HCT116 (cell line): ENCODE results near the gene BCL2L11. TPM values are rescaled to one million over a fixed set of nuclear protein-coding genes. Genes with fewer than 3 reads are reported as not detected.

ENCODE experiments used
- ATAC-seq: fragments of 200-7000 bp; cut with Tn5 transposase; 2 replicates; pipeline ENCODE4 v1.9.1; 2020; ENCODE audit warnings: mild to moderate bottlenecking, moderate library complexity
- BruUV-seq: library from RNA; stranded (reverse); fragments of 400-500 nt; replicated peaks from 2 replicates; lab custom pipeline; 2021; lab: Mats Ljungman, UMichigan
- CTCF ChIA-PET: fragments of 300-600 bp; sonication (Branson Sonifier 250); formaldehyde crosslinking; loops from one replicate; lab custom pipeline; 2021; ENCODE audit warnings: antibody characterized with exemption; lab: Charles Lee
- POLR2A ChIA-PET: fragments of 300-600, 350-600 bp; sonication (Branson Sonifier 250); formaldehyde crosslinking; loops from one replicate; lab custom pipeline; 2021; ENCODE audit warnings: antibody characterized with exemption; lab: Charles Lee
- RAD21 ChIA-PET, 2 experiments: fragments of 300-600 bp; sonication (Branson Sonifier 250); formaldehyde crosslinking; loops; one replicate each; lab custom pipeline; 2023; ENCODE audit warnings: low total read pairs in 2 of 2; ENCODE audit not compliant: uncharacterized antibody in 2 of 2, unreplicated experiment in 2 of 2, low non-redundant PET in 1 of 2; lab: Charles Lee
- DNase-seq: peaks from one replicate; pipeline ENCODE4 v3.0.0-alpha.2; 2010; ENCODE audit warnings: low read depth, low spot score
- H2AFZ ChIP-seq: fragments of 200-600 bp; shearing (Covaris generic), sonication (generic); 2 replicates; pipeline ENCODE4 v1.6.1; 2017; ENCODE audit warnings: low read depth, mixed run types, mixed read lengths, antibody characterized with exemption, low read length; ENCODE audit not compliant: poor library complexity, severe bottlenecking
- H3K27ac ChIP-seq: 2 replicates; pipeline ENCODE4 v1.5.1; 2012; ENCODE audit warnings: low read depth, low read length
- H3K27me3 ChIP-seq: fragments of 200-600 bp; sonication (generic); 2 replicates; pipeline ENCODE4 v1.6.1; 2016; ENCODE audit warnings: mixed run types, low read length, mixed read lengths; ENCODE audit not compliant: insufficient read depth
- H3K36me3 ChIP-seq, 2 experiments: fragments of 200-500 bp in 1 of 2; fragments of 200-600 bp in 1 of 2; sonication (Bioruptor generic) in 1 of 2; sonication (generic) in 1 of 2; 2 replicates each; pipeline versions ENCODE4 v1.5.1 to v1.6.1; 2014 to 2016; ENCODE audit warnings: low read length in 2 of 2, inconsistent platforms in 1 of 2, mixed read lengths in 1 of 2, mixed run types in 1 of 2; ENCODE audit not compliant: insufficient read depth in 2 of 2, control insufficient read depth in 1 of 2
- H3K4me1 ChIP-seq, 2 experiments: fragments of 200-600 bp in 1 of 2; sonication (generic) in 1 of 2; 2 replicates each; pipeline versions ENCODE4 v1.5.1 to v1.6.1; 2012 to 2017; ENCODE audit warnings: low read length in 2 of 2, inconsistent platforms in 1 of 2, mild to moderate bottlenecking in 1 of 2, mixed read lengths in 1 of 2, mixed run types in 1 of 2, moderate library complexity in 1 of 2; ENCODE audit not compliant: insufficient read depth in 2 of 2, control insufficient read depth in 1 of 2
- H3K4me2 ChIP-seq: fragments of 200-600 bp; sonication (generic); 2 replicates; pipeline ENCODE4 v1.6.1; 2017; ENCODE audit warnings: mixed run types, low read length, mixed read lengths
- H3K4me3 ChIP-seq, 2 experiments: fragments of 200-600 bp in 1 of 2; sonication (generic) in 1 of 2; replicated peaks in 1 of 2; 2 replicates each; pipeline ENCODE4 v1.5.1; 2011 to 2016; ENCODE audit warnings: low read length in 2 of 2, control low read depth in 1 of 2, low read depth in 1 of 2, mild to moderate bottlenecking in 1 of 2, mixed read lengths in 1 of 2, mixed run types in 1 of 2
- H3K79me2 ChIP-seq: fragments of 200-600 bp; sonication (generic); 2 replicates; pipeline ENCODE4 v1.6.1; 2017; ENCODE audit warnings: mild to moderate bottlenecking, mixed run types, low read length, moderate library complexity, mixed read lengths; ENCODE audit not compliant: insufficient read depth
- H3K9ac ChIP-seq: fragments of 200-600 bp; sonication (generic); 2 replicates; pipeline ENCODE4 v1.6.1; 2016; ENCODE audit warnings: low read length, mixed read lengths
- H3K9me2 ChIP-seq: fragments of 200-600 bp; sonication (generic), shearing (Covaris generic); 2 replicates; pipeline ENCODE4 v1.6.1; 2017; ENCODE audit warnings: mixed run types, mild to moderate bottlenecking, moderate library complexity; ENCODE audit not compliant: insufficient read depth
- H3K9me3 ChIP-seq, 2 experiments: fragments of 200-500 bp in 1 of 2; fragments of 200-600 bp in 1 of 2; sonication (Bioruptor generic) in 1 of 2; sonication (generic) in 1 of 2; 2 replicates each; pipeline ENCODE4 v1.6.1; 2014 to 2017; ENCODE audit warnings: low read length in 2 of 2, mixed read lengths in 2 of 2, inconsistent platforms in 1 of 2, low read depth in 1 of 2, mild to moderate bottlenecking in 1 of 2, mixed run types in 1 of 2, moderate library complexity in 1 of 2; ENCODE audit not compliant: control insufficient read depth in 1 of 2, insufficient read depth in 1 of 2
- H4K20me1 ChIP-seq: fragments of 200-600 bp; sonication (generic), shearing (Covaris generic); 2 replicates; pipeline ENCODE4 v1.6.1; 2017; ENCODE audit warnings: mixed run types, mild to moderate bottlenecking, moderate library complexity; ENCODE audit not compliant: insufficient read depth
- ATF3 ChIP-seq: IDR thresholded peaks from 2 replicates; pipeline ENCODE4 v1.6.1; 2012
- CEBPB ChIP-seq: IDR thresholded peaks from 2 replicates; pipeline ENCODE4 v1.6.1; 2012; ENCODE audit warnings: low read depth
- CTCF ChIP-seq, 3 experiments: fragments of 200-600 bp in 1 of 3; sonication (generic) in 1 of 3; IDR thresholded peaks in 2 of 3; conservative IDR thresholded peaks in 1 of 3; 2 replicates each; pipeline ENCODE4 v1.5.1; 2012 to 2017; ENCODE audit warnings: low read depth in 2 of 3, low read length in 2 of 3, antibody characterized with exemption in 1 of 3, borderline replicate concordance in 1 of 3, control low read depth in 1 of 3, mild to moderate bottlenecking in 1 of 3, mixed read lengths in 1 of 3, mixed run types in 1 of 3, moderate library complexity in 1 of 3; ENCODE audit not compliant: insufficient read depth in 1 of 3
- EGR1 ChIP-seq: IDR thresholded peaks from 2 replicates; pipeline ENCODE4 v1.6.1; 2012; ENCODE audit warnings: low read depth
- ELF1 ChIP-seq: IDR thresholded peaks from 2 replicates; pipeline ENCODE4 v1.6.1; 2012; ENCODE audit warnings: low read depth, borderline replicate concordance
- EZH2 ChIP-seq: fragments of 200-600 bp; sonication (generic); IDR thresholded peaks from 2 replicates; pipeline ENCODE4 v1.6.1; 2017; ENCODE audit warnings: antibody characterized with exemption, mixed run types
- EZH2phosphoT487 ChIP-seq: fragments of 200-600 bp; IDR thresholded peaks from 2 replicates; pipeline ENCODE4 v1.6.1; 2018; ENCODE audit warnings: antibody characterized with exemption, borderline replicate concordance
- FOSL1 ChIP-seq: IDR thresholded peaks from 2 replicates; pipeline ENCODE4 v1.6.1; 2012; ENCODE audit warnings: low read depth
- MAX ChIP-seq: IDR thresholded peaks from 2 replicates; pipeline ENCODE4 v1.6.1; 2012
- POLR2A ChIP-seq: IDR thresholded peaks from 2 replicates; pipeline ENCODE4 v1.7.0; 2011; ENCODE audit warnings: borderline replicate concordance; ENCODE audit not compliant: insufficient read depth, insufficient read length; ENCODE audit errors: extremely low read depth
- RAD21 ChIP-seq: IDR thresholded peaks from 2 replicates; pipeline ENCODE4 v1.6.1; 2012; ENCODE audit warnings: low read depth, mild to moderate bottlenecking
- REST ChIP-seq: IDR thresholded peaks from 2 replicates; pipeline ENCODE4 v1.6.1; 2012; ENCODE audit warnings: low read depth
- SIN3A ChIP-seq: IDR thresholded peaks from 2 replicates; pipeline ENCODE4 v1.6.1; 2012; ENCODE audit warnings: low read depth
- SP1 ChIP-seq: IDR thresholded peaks from 2 replicates; pipeline ENCODE4 v1.6.1; 2012; ENCODE audit warnings: low read depth
- TCF7L2 ChIP-seq: IDR thresholded peaks from 2 replicates; pipeline ENCODE4 v1.7.0; 2011; ENCODE audit warnings: borderline replicate concordance, inconsistent platforms; ENCODE audit not compliant: insufficient read depth, insufficient read length; ENCODE audit errors: extremely low read depth
- YY1 ChIP-seq: IDR thresholded peaks from 2 replicates; pipeline ENCODE4 v1.6.1; 2011; ENCODE audit warnings: low read length, low read depth, moderate library complexity, mild to moderate bottlenecking; ENCODE audit not compliant: insufficient replicate concordance; ENCODE audit errors: extremely low read depth
- intact Hi-C: fragments of 100-400 bp; cut with micrococcal nuclease; formaldehyde crosslinking; loops from 2 replicates; pipeline ENCODE4 v1.10.0; 2022
- total RNA-seq: library from RNA; stranded (reverse); gene quantifications from one replicate; pipeline ENCODE4 v1.2.1, GENCODE V29; 2021; ENCODE audit not compliant: unreplicated experiment

Gene BCL2L11
- total RNA-seq, 1 experiment from 2014 or later, result 17.8 TPM

GRCh38 chr2:111126581-111126980 is 5.9 kb downstream of the BCL2L11 start (continued):
- TF ChIP-seq REST, result no peak

- Histone ChIP-seq H3K4me3 (no peak overlapping the region), H3K79me2 (peaks cover 61% of the 10 kb centered on the region), H4K20me1 (peaks cover 5% of the 10 kb centered on the region; the same call in 1 of the 2 replicates), H3K36me3 (peaks cover 26 to 43% of the 10 kb centered on the region in 2 experiments), H3K9me2 (no peaks in the 10 kb centered on the region), H3K4me1 (peaks cover 5 to 10% of the 10 kb centered on the region in 2 experiments; a peak in 1 of 4 replicates), H2AFZ (no peak overlapping the region), H3K27me3 (no peaks in the 10 kb centered on the region), H3K9me3 (no peaks in the 10 kb centered on the region), H3K4me2 (no peak overlapping the region), H3K9ac (no peak overlapping the region), H3K27ac (no peak overlapping the region)
- CTCF ChIA-PET, result no interaction called here
- DNase-seq, result no peak
- RAD21 ChIA-PET, result no interaction called here
- BruUV-seq, result no TSS peak
- intact Hi-C loops, result no loop called here
- ATAC-seq, result no peak
- POLR2A ChIA-PET, result no interaction called here
- TF ChIP-seq RAD21 (no peak), POLR2A (no peak), YY1 (no peak), EZH2 (no peak), TCF7L2 (no peak), EZH2phosphoT487 (no peak), REST (no peak), EGR1 (no peak), CTCF (IDR thresholded peaks at IDR 0.05 in 2 of 3, conservative IDR thresholded peaks at IDR 0.05 in 1 of 3; ENCODE audit: borderline replicate concordance in 1 of 3, insufficient read depth in 1 of 3, low read depth in 2 of 3, low read length in 2 of 3) (no peak), SIN3A (no peak), ATF3 (no peak), ELF1 (no peak), MAX (no peak), FOSL1 (no peak), SP1 (no peak), CEBPB (no peak)
These were observed 6.6 kb downstream of the BCL2L11 start for GRCh38 chr2:111127351-111127750.
